ENCODE measurements around the gene PUS10. TPM values are rescaled to one million over a fixed set of nuclear protein-coding genes. Genes with fewer than 3 reads are reported as not detected.
A peak's percentile ranks its signal among the peaks of the same experiment; 100 is the strongest.
"Not testable (repeated sequence)": the region's sequence is repeated elsewhere in the genome, so short reads cannot be mapped to it uniquely, and the experiment has no call there.

Gene PUS10, protein sequence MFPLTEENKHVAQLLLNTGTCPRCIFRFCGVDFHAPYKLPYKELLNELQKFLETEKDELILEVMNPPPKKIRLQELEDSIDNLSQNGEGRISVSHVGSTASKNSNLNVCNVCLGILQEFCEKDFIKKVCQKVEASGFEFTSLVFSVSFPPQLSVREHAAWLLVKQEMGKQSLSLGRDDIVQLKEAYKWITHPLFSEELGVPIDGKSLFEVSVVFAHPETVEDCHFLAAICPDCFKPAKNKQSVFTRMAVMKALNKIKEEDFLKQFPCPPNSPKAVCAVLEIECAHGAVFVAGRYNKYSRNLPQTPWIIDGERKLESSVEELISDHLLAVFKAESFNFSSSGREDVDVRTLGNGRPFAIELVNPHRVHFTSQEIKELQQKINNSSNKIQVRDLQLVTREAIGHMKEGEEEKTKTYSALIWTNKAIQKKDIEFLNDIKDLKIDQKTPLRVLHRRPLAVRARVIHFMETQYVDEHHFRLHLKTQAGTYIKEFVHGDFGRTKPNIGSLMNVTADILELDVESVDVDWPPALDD
- 3.3 and 3.7 TPM in 2 replicates for total RNA-seq (2014; rRNA removed; shearing (Covaris generic))
- polyA plus RNA-seq (2015; cell fraction: cytosol; rRNA removed): 5.6 and 7.5 TPM in 2 replicates
- polyA plus RNA-seq (2015; cell fraction: nucleus; rRNA removed): 9.3 and 12.6 TPM in 2 replicates

DNA sequence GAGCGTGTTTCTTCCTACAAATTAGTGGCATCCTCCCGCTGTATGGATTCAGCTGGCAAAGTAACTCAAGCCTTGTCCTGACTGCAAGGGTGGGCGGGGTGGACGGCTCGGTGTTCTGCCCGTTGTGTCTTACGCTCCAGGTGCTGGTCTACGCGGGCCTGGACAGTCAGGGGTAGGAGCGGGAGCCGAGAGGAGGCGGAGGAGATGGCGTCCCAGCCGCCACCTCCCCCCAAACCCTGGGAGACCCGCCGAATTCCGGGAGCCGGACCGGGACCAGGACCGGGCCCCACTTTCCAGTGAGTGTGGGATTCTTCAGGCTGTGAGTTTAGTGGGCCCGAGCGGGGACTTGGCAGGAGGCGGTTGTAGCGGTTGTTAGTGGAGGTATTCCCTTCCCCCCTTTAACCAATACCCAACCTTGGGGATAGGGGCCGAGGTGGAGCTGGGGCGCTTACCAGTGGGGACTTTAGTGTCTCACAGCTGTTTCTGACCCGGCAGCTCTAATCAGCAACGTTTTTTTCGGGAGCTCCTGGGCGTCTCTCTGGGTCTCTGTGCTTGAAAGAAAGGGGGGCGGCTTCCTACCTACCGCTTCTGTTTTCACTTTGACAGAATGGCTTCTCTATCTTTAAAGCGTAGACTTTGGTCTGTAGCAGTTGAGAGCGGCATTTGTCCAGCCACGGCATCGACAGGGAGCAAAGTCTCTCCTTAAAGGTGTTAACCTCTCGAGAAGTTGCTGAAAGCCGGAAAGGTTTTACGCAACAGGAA lies at the start of gene PUS10, which contains the start of gene PEX13:
Gene PUS10 (minus strand): TSS at position 700 of the 762 bp plus-strand sequence. CDS start 6,365 bp downstream, outside the sequence.
Gene PEX13 (plus strand): TSS at position 165 of the 762 bp plus-strand sequence. CDS start 40 bp downstream, at position 205.
- DNase-seq (ENCODE audit: low read depth): peak; percentile 78

GRCh38 chr2:61065714-61066709 lies 48.0 kb upstream of the PUS10 start, which contains the start of gene SANBR:
TSS of gene SANBR (plus strand) at chr2:61065871. CDS start at chr2:61070351, 4,480 bp downstream.
- peak; percentile 88 for DNase-seq (ENCODE audit: low read depth)

- no peak for DNase-seq (ENCODE audit: low read depth)
Measured at GRCh38 chr2:61059382-61059781, 41.3 kb upstream of the PUS10 start.

GRCh38 chr2:61057562-61057961 lies 39.5 kb upstream of the PUS10 start:
- DNase-seq (ENCODE audit: low read depth): no peak

DNA sequence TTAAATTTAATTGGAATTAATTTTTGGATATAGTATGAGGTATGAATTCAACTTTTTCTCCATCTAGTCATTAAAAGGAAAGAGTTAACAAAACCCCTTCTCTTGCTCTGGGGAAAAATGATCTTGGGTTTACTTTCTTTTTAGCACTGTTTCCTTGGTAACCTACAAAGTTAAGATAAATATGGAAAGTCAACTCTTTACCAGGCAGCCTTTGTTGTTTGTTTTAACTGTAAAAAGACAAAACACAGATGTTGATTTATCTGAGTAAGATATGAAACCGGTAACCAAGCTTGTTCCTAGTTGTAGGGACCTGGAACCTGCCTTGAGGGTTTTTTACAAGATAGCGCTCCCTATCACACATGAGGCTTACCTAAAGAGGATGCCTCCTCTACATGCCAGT lies 37.5 kb upstream of the PUS10 start:
- DNase-seq (ENCODE audit: low read depth): no peak

DNA sequence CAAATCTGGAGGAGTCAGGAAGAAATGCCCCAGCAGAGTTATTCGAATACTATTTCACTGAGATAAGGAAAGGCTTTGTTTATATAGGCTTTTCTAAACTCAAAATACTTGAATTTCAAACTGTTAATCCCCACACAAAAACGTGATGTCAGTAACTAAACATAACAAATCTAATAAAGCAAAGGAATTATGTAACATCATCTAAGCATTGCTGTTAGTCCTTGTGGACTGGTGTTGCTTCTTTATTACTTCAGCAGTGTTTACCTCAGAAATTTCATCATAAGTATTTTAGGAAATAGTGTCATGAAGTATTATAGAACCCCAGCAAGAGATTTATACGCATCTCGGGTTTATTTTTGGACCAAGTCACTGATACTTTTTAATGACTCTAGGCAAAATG lies 27.9 kb upstream of the PUS10 start:
- DNase-seq (ENCODE audit: low read depth): no peak

DNA sequence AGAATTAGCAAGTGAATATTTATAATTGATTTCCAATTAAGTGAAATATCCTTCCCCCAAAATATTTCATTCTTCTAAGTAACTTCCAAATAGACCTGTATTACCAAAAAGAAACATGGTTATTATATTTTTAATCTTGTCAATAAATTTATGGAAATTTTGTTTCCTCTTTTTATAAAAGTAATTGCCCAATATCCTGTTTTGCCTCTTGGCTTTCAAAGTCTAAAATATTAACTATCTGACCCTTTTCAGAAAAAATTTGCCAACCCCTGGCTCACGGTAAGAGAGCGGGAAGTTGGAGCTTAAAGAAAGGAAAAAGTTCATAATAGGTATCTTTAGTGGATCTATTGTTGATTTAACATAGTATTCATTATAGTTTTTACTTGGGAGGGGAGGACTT lies 27.2 kb upstream of the PUS10 start:
- no peak for DNase-seq (ENCODE audit: low read depth)

DNA sequence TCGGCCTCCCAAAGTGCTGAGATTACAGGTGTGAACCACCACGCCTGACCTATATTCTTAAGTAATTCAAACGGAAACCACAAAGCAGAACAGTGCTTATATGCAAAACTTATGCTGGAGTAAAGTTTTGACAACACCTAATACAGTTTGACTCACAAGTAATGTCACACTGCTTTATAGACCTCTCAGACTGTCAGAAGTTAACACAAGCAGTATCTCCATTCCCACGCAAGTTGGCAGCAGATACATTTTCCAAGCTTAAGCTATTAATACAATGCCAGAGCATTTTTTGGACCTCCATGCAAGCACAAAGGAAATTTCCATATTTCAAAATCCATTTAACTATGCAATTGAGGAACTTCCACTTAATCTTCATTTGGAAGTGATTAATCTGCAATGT lies 26.6 kb upstream of the PUS10 start:
- no peak for DNase-seq (ENCODE audit: low read depth)

- no peak for DNase-seq (ENCODE audit: low read depth)
Measured at GRCh38 chr2:61042807-61043206, 24.8 kb upstream of the PUS10 start.

DNA sequence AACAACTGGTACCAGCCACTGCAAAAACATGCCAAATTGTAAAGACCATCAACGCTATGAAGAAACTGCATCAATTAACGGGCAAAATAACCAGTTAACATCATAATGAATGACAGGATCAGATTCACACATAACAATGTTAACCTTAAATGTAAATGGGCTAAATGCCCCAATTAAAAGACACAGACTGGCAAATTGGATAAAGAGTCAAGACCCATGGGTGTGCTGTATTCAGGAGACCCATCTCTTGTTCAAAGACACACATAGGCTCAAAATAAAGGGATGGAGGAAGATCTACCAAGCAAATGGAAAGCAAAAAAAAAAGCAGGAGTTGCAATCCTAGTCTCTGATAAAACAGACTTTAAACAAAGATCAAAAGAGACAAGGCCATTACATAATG lies 18.6 kb upstream of the PUS10 start:
- not testable (repeated sequence) for DNase-seq (ENCODE audit: low read depth)

GRCh38 chr2:61034592-61034991 lies 16.5 kb upstream of the PUS10 start:
- DNase-seq (ENCODE audit: low read depth): not testable (repeated sequence)

DNA sequence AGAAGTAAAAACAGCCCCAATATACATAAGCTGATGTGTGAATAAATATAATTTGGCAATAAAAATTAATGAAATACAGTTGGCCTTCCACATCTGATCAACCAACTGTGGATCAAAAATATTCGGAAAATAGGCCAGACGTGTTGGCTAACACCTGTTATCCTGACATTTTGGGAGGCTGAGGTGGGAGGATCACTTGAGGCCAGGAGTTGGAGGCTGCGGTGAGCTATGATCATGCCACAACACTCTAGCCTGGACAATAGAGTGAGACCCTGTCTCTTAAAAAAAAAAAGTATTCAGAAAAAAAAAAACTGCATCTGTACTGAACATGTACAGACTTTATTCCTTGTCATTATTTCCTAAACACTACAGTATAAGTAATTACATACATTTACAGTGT lies 11.5 kb upstream of the PUS10 start:
- no peak for DNase-seq (ENCODE audit: low read depth)

GRCh38 chr2:61023670-61024069 lies 5.6 kb upstream of the PUS10 start:
- no peak for DNase-seq (ENCODE audit: low read depth)

DNA sequence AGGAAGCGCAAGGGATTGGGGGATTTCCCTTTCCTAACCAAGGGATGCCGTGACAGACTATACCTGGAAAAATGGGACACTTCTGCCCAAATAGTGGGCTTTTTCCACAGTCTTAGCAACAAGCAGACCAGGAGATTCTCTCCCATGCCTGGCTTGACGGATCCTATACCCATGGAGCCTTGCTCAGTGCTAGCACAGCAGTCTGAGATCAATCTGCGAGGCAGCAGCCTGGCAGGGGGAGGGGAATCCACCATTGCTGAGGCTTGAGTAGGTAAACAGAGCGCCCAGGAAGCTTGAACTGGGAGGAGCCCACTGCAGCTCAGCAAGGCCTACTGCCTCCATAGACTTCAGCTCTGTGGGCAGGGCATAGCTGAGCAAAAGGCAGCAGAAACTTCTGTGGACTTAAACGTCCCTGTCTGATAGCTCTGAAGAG lies 3.2 kb upstream of the PUS10 start:
- DNase-seq (ENCODE audit: low read depth): no peak

- no peak for DNase-seq (ENCODE audit: low read depth)
Measured at GRCh38 chr2:61018798-61019197, 743 bp upstream of the PUS10 start.

DNA sequence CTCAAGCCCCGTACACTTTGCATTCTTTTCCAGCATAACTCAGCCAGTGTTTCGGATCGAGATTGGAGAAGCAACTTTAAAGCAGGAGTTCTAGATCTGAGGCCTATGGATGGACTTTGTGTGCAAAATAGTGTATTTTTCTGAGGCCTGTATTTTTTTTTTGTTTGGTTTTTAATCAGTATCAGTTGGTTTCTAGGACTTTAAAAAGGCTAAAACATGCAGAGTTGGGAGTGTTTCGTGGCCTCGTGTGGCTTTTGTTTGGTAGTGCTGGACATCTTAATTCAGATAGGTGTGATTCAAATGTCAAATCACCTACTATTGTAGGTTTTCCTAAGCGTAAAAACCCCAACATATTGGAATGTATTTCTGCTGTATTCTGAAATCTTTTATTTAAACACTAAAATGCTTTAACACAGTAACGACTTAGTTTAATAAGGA lies 282 bp upstream of the PUS10 start:
- no peak for DNase-seq (ENCODE audit: low read depth)

DNA sequence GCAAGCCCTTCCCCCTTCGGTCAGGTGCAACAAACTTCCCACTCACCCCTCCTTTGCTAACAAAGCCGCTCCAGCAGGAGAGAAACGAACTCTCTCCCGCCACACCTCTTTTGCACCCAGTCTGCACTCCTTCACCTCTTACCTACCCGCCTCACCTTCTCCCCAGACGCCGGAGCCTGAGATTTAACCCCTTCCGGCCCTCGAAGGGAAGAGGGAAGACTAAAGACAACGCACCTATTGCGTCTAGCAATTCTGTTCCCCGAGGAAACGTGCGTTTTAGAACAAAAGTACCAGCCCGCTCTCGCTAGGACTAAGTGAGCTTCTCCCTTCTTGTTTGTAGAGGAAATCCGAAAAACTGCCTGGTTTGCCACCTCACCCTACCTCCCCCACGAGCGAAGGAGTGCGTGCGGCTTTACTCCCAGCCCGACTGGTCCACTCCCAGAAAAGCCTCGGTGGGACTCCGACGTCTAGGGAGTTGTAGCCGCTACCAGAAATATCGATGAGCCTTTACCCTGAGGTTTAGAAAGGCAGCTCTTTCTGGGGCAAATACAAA lies 976 bp downstream of the PUS10 start:
- peak; percentile 81 for DNase-seq (ENCODE audit: low read depth)

GRCh38 chr2:61016392-61017002 lies 1.6 kb downstream of the PUS10 start:
- no peak for DNase-seq (ENCODE audit: low read depth)

- DNase-seq (ENCODE audit: low read depth): no peak
Measured at GRCh38 chr2:61015976-61016375, 2.1 kb downstream of the PUS10 start.

- no peak for DNase-seq (ENCODE audit: low read depth)
Measured at GRCh38 chr2:61014763-61015162, 3.3 kb downstream of the PUS10 start.
